ENCODE data around the gene TAC4. TPM values are rescaled to one million over a fixed set of nuclear protein-coding genes. Genes with fewer than 3 reads are reported as not detected.
A peak's percentile ranks its signal among the peaks of the same experiment; 100 is the strongest.

Gene TAC4
- total RNA-seq, 2 experiments from 2014 or later, result not detected

- Mint-ChIP-seq H3K27ac (no peak overlapping the region), H3K27me3 (ENCODE audit: low read depth) (peaks cover 24% of the 10 kb centered on the region), H3K9me3 (no peaks in the 10 kb centered on the region), H3K4me3 (no peak overlapping the region), H3K4me1 (ENCODE audit: low read depth) (no peaks in the 10 kb centered on the region), H3K36me3 (ENCODE audit: low read depth) (no peaks in the 10 kb centered on the region)
- intact Hi-C loops (cut with micrococcal nuclease), result no loop called here
- CTCF ChIA-PET, result interaction anchor here (0.7 to 1.4 kb wide), 3 partner anchors 11 to 110 kb away, joined by 3 to 6 read pairs (median 4); no protein-coding TSS in a partner anchor
- no peak for DNase-seq
These were observed 38.2 kb upstream of the TAC4 start for GRCh38 chr17:49886036-49886435.

DNA sequence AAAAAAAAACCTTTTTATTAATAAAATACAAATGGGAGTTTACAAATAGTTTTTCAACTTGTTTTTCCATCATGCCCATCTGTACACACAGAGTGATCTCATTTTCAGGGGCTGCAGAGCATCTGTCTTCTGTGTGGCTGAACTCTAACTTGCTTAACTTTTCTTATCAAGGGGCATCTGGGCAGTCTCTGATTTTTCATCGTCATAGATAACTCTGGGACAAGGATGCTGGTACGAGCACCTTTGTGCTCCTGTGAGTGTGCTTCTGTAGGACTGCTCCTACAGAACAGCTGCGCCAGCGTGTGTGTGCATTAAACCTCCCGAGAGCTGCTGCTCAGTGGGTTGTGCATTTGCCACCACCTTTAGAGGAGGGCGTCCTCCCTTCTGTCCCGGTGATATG is 34.6 kb upstream of the TAC4 start:
- CTCF ChIA-PET, result interaction anchor here (1.2 to 1.9 kb wide), 3 partner anchors 112 to 116 kb away, joined by 5 to 14 read pairs (median 8); partner anchors contain the start of gene DLX3
- H3K9me3 Mint-ChIP-seq, result no peaks in the 10 kb centered on the region
- peaks cover 32% of the 10 kb centered on the region for H3K27me3 Mint-ChIP-seq (ENCODE audit: low read depth)
- H3K27ac Mint-ChIP-seq, result no peak overlapping the region
- H3K4me1 Mint-ChIP-seq (ENCODE audit: low read depth), result peaks cover 7% of the 10 kb centered on the region
- no peak overlapping the region for H3K4me3 Mint-ChIP-seq
- intact Hi-C loops (cut with micrococcal nuclease), result no loop called here
- no peak for DNase-seq
- no peaks in the 10 kb centered on the region for H3K36me3 Mint-ChIP-seq (ENCODE audit: low read depth)

- H3K9me3 Mint-ChIP-seq, result no peaks in the 10 kb centered on the region
- intact Hi-C loops (cut with micrococcal nuclease), result loop anchor here (2.0 kb wide), 2 partner anchors 20 to 72 kb away; no protein-coding TSS in a partner anchor
- H3K36me3 Mint-ChIP-seq (ENCODE audit: low read depth), result no peaks in the 10 kb centered on the region
These were observed 33.2 kb upstream of the TAC4 start for GRCh38 chr17:49881054-49881402.

DNA sequence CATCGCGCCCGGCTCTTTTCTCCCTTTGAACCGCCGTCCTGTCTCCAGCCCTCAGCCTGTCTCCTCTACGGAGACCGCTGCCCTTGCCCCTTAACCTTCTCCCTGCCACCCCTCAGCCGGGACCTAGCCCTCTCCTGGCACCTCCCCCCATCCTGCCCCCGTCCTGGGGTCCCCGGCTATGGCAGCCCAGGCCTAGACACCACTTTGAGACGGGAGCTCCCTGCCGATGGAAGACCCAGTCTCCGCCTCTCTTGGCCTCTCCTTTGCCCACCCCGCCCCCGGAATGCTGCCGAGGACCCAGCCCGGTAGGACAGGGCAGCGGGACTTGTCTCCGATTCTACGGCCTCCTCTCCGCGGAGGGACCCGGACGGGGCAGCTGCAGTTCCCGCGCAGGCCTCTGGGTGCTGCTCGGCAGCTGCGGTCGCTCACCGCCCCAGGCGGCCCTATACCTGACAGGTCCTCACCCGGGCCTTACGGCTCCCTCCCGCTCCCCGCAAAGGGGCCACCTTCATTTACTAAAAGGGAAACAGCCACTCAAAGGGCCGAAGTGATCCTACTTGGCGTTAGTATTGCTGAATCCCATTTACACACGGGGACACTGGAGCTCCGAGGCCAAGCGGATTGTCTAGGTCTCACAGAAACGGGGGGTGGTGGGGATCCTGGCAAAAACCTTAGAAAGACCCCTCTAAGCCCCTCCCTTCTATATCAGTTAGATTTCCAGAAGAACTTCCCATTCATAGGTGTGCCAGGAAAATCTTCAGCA is 32.6 kb upstream of the TAC4 start:
- peaks cover 7% of the 10 kb centered on the region for H3K4me1 Mint-ChIP-seq (ENCODE audit: low read depth)
- H3K4me3 Mint-ChIP-seq, result no peak overlapping the region
- H3K9me3 Mint-ChIP-seq, result no peaks in the 10 kb centered on the region
- intact Hi-C loops (cut with micrococcal nuclease), result loop anchor here (1.0 to 2.0 kb wide), 4 partner anchors 20 to 207 kb away; no protein-coding TSS in a partner anchor
- DNase-seq, result peak; percentile 81
- CTCF ChIA-PET, result interaction anchor here (0.6 to 4.1 kb wide), 18 partner anchors 9 to 1210 kb away, joined by 3 to 59 read pairs (median 4); partner anchors contain the start of gene DLX3
- peaks cover 32% of the 10 kb centered on the region for H3K27me3 Mint-ChIP-seq (ENCODE audit: low read depth)
- no peaks in the 10 kb centered on the region for H3K36me3 Mint-ChIP-seq (ENCODE audit: low read depth)
- no peak overlapping the region for H3K27ac Mint-ChIP-seq

More at GRCh38 chr17:49881054-49881402, 33.2 kb upstream of the TAC4 start:
- Mint-ChIP-seq H3K27me3 (ENCODE audit: low read depth) (peaks cover 32% of the 10 kb centered on the region), H3K27ac (no peak overlapping the region), H3K4me3 (no peak overlapping the region), H3K4me1 (ENCODE audit: low read depth) (peaks cover 7% of the 10 kb centered on the region)
- no peak for DNase-seq
- CTCF ChIA-PET, result interaction anchor here (0.7 to 4.1 kb wide), 13 partner anchors 19 to 1211 kb away, joined by 3 to 59 read pairs (median 4); partner anchors contain the start of gene DLX3

- Mint-ChIP-seq H3K36me3 (ENCODE audit: low read depth) (no peaks in the 10 kb centered on the region), H3K27me3 (ENCODE audit: low read depth) (peaks cover 28% of the 10 kb centered on the region), H3K27ac (no peak overlapping the region), H3K4me1 (ENCODE audit: low read depth) (peaks cover 7% of the 10 kb centered on the region), H3K9me3 (no peaks in the 10 kb centered on the region), H3K4me3 (no peak overlapping the region)
- no peak for DNase-seq
- CTCF ChIA-PET, result interaction anchor here (0.8 to 4.1 kb wide), 7 partner anchors 10 to 152 kb away, joined by 3 to 59 read pairs (median 5); partner anchors contain the start of gene DLX3
- intact Hi-C loops (cut with micrococcal nuclease), result no loop called here
These were observed 31.3 kb upstream of the TAC4 start for GRCh38 chr17:49878931-49879904.

GRCh38 chr17:49875685-49876084 is 27.8 kb upstream of the TAC4 start:
- DNase-seq, result no peak
- CTCF ChIA-PET, result interaction anchor here (1.2 to 7.9 kb wide), 3 partner anchors 14 to 122 kb away, joined by 4 to 77 read pairs (median 25); partner anchors contain the start of gene DLX3
- Mint-ChIP-seq H3K4me1 (ENCODE audit: low read depth) (peaks cover 24% of the 10 kb centered on the region), H3K27ac (no peak overlapping the region), H3K36me3 (ENCODE audit: low read depth) (no peaks in the 10 kb centered on the region), H3K27me3 (ENCODE audit: low read depth) (peaks cover 15% of the 10 kb centered on the region), H3K4me3 (no peak overlapping the region), H3K9me3 (no peaks in the 10 kb centered on the region)
- intact Hi-C loops (cut with micrococcal nuclease), result no loop called here

- H3K27ac Mint-ChIP-seq, result no peak overlapping the region
- peaks cover 10% of the 10 kb centered on the region for H3K27me3 Mint-ChIP-seq (ENCODE audit: low read depth)
- no peak overlapping the region for H3K4me3 Mint-ChIP-seq
- CTCF ChIA-PET, result interaction anchor here (0.8 to 7.9 kb wide), 3 partner anchors 12 to 122 kb away, joined by 4 to 77 read pairs (median 25); partner anchors contain the start of gene DLX3
- no peaks in the 10 kb centered on the region for H3K9me3 Mint-ChIP-seq
- no peaks in the 10 kb centered on the region for H3K36me3 Mint-ChIP-seq (ENCODE audit: low read depth)
- intact Hi-C loops (cut with micrococcal nuclease), result no loop called here
- H3K4me1 Mint-ChIP-seq (ENCODE audit: low read depth), result peaks cover 19% of the 10 kb centered on the region
- no peak for DNase-seq
These were observed 27.0 kb upstream of the TAC4 start for GRCh38 chr17:49874911-49875310.

DNA sequence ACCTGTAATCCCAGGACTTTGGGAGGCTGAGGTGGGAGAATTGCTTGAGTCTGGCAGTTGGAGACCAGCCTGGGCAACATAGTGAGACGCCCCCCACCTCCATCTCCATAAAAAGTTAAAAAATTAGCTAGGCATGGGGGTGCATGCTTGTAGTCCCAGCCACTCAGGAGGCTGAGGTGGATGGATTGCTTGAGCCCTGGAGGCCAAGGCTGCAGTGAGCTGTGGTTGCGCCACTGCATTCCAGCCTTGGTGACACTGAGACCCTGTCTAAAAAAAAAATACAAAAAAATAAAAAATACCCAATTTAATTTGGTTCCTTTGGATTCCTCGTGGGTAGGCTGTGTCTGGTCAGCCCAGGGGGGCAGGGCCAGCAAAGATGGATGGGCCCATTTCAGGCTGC is 26.1 kb upstream of the TAC4 start:
- no peak for DNase-seq
- Mint-ChIP-seq H3K4me1 (ENCODE audit: low read depth) (peaks cover 19% of the 10 kb centered on the region), H3K36me3 (ENCODE audit: low read depth) (no peaks in the 10 kb centered on the region), H3K4me3 (no peak overlapping the region), H3K27me3 (ENCODE audit: low read depth) (peaks cover 4% of the 10 kb centered on the region), H3K9me3 (no peaks in the 10 kb centered on the region), H3K27ac (no peak overlapping the region)
- CTCF ChIA-PET, result interaction anchor here (4.6 to 7.9 kb wide), 2 partner anchors 78 to 123 kb away, joined by 25 to 77 read pairs; partner anchors contain the start of gene DLX3
- intact Hi-C loops (cut with micrococcal nuclease), result no loop called here

DNA sequence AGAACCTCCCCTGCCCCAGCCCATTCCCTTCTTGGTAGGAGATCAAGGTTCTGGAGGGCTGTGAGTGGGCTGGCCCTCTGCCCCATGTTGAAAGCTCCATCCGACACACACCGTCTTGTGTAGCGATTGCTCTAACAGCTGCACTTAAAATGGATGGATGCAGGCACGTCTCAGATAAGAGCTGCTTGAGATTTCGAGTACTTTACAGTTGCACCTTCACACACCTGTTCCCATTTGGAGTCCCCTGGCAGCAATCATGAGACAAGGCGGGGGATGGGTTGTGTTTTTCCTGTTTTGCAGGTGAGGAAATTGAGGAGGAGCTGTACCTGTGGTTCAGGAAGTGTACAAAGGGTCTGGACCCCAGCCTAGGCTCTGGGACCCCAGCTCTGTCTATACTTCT is 25.6 kb upstream of the TAC4 start:
- DNase-seq, result no peak
- intact Hi-C loops (cut with micrococcal nuclease), result no loop called here
- no peaks in the 10 kb centered on the region for H3K9me3 Mint-ChIP-seq
- CTCF ChIA-PET, result interaction anchor here (4.6 to 7.9 kb wide), 2 partner anchors 79 to 124 kb away, joined by 25 to 77 read pairs; partner anchors contain the start of gene DLX3
- H3K27me3 Mint-ChIP-seq (ENCODE audit: low read depth), result peaks cover 2% of the 10 kb centered on the region
- H3K27ac Mint-ChIP-seq, result no peak overlapping the region
- H3K36me3 Mint-ChIP-seq (ENCODE audit: low read depth), result no peaks in the 10 kb centered on the region
- peaks cover 19% of the 10 kb centered on the region for H3K4me1 Mint-ChIP-seq (ENCODE audit: low read depth)
- no peak overlapping the region for H3K4me3 Mint-ChIP-seq

DNA sequence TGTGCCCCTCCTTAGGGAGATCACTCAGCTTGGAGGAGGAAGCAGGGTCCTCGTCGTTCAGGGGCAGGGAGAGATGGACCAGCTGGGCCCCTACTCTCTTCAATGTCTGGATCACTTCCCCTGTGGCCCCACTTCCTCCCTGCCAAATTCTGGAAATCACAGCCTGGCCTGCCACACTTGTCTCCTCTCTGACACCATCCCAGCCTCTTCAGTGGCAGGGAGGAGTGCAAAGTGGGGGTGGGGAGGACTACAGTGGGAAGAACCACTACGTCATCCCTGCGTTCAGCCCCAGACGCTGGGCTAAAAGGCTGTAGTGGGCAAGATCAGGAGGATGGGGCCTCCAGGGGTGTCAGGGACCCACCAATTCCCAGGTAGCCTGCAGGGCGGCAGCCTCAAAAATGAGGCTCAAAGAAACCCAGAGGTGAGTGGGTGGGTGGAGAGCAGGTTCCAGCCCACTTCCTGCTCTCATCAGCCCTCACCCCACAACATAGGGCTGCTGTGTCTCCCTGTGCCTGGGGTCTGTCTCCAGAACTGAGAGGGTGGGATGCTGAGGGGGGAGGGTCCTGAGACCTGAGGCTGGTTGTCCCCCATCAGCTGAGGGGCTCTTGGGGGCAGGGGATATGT is 25.0 kb upstream of the TAC4 start:
- Mint-ChIP-seq H3K27me3 (ENCODE audit: low read depth) (peaks cover under 1% of the 10 kb centered on the region), H3K4me3 (no peak overlapping the region), H3K4me1 (ENCODE audit: low read depth) (peaks cover 19% of the 10 kb centered on the region), H3K36me3 (ENCODE audit: low read depth) (no peaks in the 10 kb centered on the region), H3K27ac (no peak overlapping the region), H3K9me3 (no peaks in the 10 kb centered on the region)
- CTCF ChIA-PET, result interaction anchor here (4.6 to 7.9 kb wide), 2 partner anchors 80 to 124 kb away, joined by 25 to 77 read pairs; partner anchors contain the start of gene DLX3
- intact Hi-C loops (cut with micrococcal nuclease), result no loop called here
- peak; percentile 35 for DNase-seq

- intact Hi-C loops (cut with micrococcal nuclease), result no loop called here
- CTCF ChIA-PET, result interaction anchor here (7.9 kb wide), 1 partner anchor 126 kb away, joined by 77 read pairs; the partner anchor contains the start of gene DLX3
- H3K4me1 Mint-ChIP-seq (ENCODE audit: low read depth), result peaks cover 19% of the 10 kb centered on the region
- H3K4me3 Mint-ChIP-seq, result no peak overlapping the region
- no peak overlapping the region for H3K27ac Mint-ChIP-seq
- H3K36me3 Mint-ChIP-seq (ENCODE audit: low read depth), result no peaks in the 10 kb centered on the region
- H3K9me3 Mint-ChIP-seq, result no peaks in the 10 kb centered on the region
- no peak for DNase-seq
- H3K27me3 Mint-ChIP-seq (ENCODE audit: low read depth), result no peaks in the 10 kb centered on the region
These were observed 23.3 kb upstream of the TAC4 start for GRCh38 chr17:49871211-49871610.

All from activated naive CD4-positive, alpha-beta T cell treated with anti-CD3 and anti-CD28 coated beads for 36 hours (primary cell).